RPMI7951 (cell line): ENCODE results near the gene ASXL1. TPM values are rescaled to one million over a fixed set of nuclear protein-coding genes. Genes with fewer than 3 reads are reported as not detected.
"Not testable (repeated sequence)": the region's sequence is repeated elsewhere in the genome, so short reads cannot be mapped to it uniquely, and the experiment has no call there.

Source experiments
- DNase-seq: peaks from one replicate; pipeline ENCODE4 v3.0.0-alpha.2; 2012; ENCODE audit warnings: low read depth
- total RNA-seq: library from RNA; depleted of rRNA; stranded (reverse); fragments of >200 nt; shearing (Covaris generic); gene quantifications from 2 replicates; pipeline ENCODE4 v1.2.3, GENCODE V29; 2014; rRNA removed

Gene ASXL1
- total RNA-seq, result 29.9 and 30.1 TPM in 2 replicates

GRCh38 chr20:32357869-32358631 is at the start of gene ASXL1:
Gene ASXL1, plus strand, starts transcription at chr20:32358331. Its CDS starts 445 bp downstream, at chr20:32358776.
- DNase-seq, result peak; percentile 98

GRCh38 chr20:32312718-32313424 is 45.3 kb upstream of the ASXL1 start:
- no peak for DNase-seq

GRCh38 chr20:32314768-32315167 is 43.4 kb upstream of the ASXL1 start:
- no peak for DNase-seq

- no peak for DNase-seq
Measured at GRCh38 chr20:32315399-32315798, 42.7 kb upstream of the ASXL1 start.

- no peak for DNase-seq
Measured at GRCh38 chr20:32315891-32316290, 42.2 kb upstream of the ASXL1 start.

GRCh38 chr20:32316667-32317066 is 41.5 kb upstream of the ASXL1 start:
- DNase-seq, result peak; percentile 58

- DNase-seq, result no peak
Measured at GRCh38 chr20:32319100-32319499, 39.0 kb upstream of the ASXL1 start.

- DNase-seq, result no peak
Measured at GRCh38 chr20:32320305-32320704, 37.8 kb upstream of the ASXL1 start.

GRCh38 chr20:32321390-32321789 is 36.7 kb upstream of the ASXL1 start:
- DNase-seq, result no peak

- DNase-seq, result not testable (repeated sequence)
Measured at GRCh38 chr20:32322260-32322659, 35.9 kb upstream of the ASXL1 start.

- DNase-seq, result not testable (repeated sequence)
Measured at GRCh38 chr20:32323761-32324160, 34.4 kb upstream of the ASXL1 start.

- DNase-seq, result peak; percentile 92
Measured at GRCh38 chr20:32325706-32326503, 32.2 kb upstream of the ASXL1 start.

- no peak for DNase-seq
Measured at GRCh38 chr20:32326504-32326845, 31.7 kb upstream of the ASXL1 start.

- DNase-seq, result no peak
Measured at GRCh38 chr20:32327087-32327681, 30.9 kb upstream of the ASXL1 start.

GRCh38 chr20:32329817-32330554 is 28.1 kb upstream of the ASXL1 start:
- DNase-seq, result no peak

GRCh38 chr20:32330555-32330897 is 27.6 kb upstream of the ASXL1 start:
- no peak for DNase-seq

GRCh38 chr20:32332614-32333013 is 25.5 kb upstream of the ASXL1 start:
- peak; percentile 63 for DNase-seq

- no peak for DNase-seq
Measured at GRCh38 chr20:32333181-32333987, 24.7 kb upstream of the ASXL1 start.

- no peak for DNase-seq
Measured at GRCh38 chr20:32333988-32334885, 23.9 kb upstream of the ASXL1 start.
